WTC11 (cell line): ENCODE results near the gene OR6N2. TPM values are rescaled to one million over a fixed set of nuclear protein-coding genes. Genes with fewer than 3 reads are reported as not detected.
A peak's percentile ranks its signal among the peaks of the same experiment; 100 is the strongest.

Experiments
- ATAC-seq: fragments of 200-7000 bp; cut with Tn5 transposase; 2 replicates; pipeline ENCODE4 v1.10.0; 2021; ENCODE audit warnings: mild to moderate bottlenecking, moderate library complexity
- CTCF ChIA-PET: fragments of 300-600 bp; sonication (Branson Sonifier 250); formaldehyde crosslinking; loops from one replicate; lab custom pipeline; 2021; ENCODE audit warnings: antibody characterized with exemption; lab: Charles Lee
- POLR2A ChIA-PET: fragments of 350-600 bp; sonication (Branson Sonifier 250); formaldehyde crosslinking; loops from one replicate; lab custom pipeline; 2021; ENCODE audit warnings: antibody characterized with exemption; lab: Charles Lee
- DNase-seq: peaks from one replicate; pipeline ENCODE4 v3.0.0; 2021; ENCODE audit warnings: low spot score
- H3K27ac Mint-ChIP-seq: 2 replicates; pipeline ENCODE4 v1.8.0; 2021; ENCODE audit warnings: mixed read lengths
- H3K27me3 Mint-ChIP-seq: 2 replicates; pipeline ENCODE4 v1.8.0; 2021; ENCODE audit warnings: low read depth, mild to moderate bottlenecking, moderate library complexity, mixed read lengths
- H3K36me3 Mint-ChIP-seq: 2 replicates; pipeline ENCODE4 v1.8.0; 2021; ENCODE audit warnings: mixed read lengths
- H3K4me1 Mint-ChIP-seq: 2 replicates; pipeline ENCODE4 v1.8.0; 2022; ENCODE audit warnings: mixed read lengths
- H3K4me3 Mint-ChIP-seq: 2 replicates; pipeline ENCODE4 v1.8.0; 2021; ENCODE audit warnings: mild to moderate bottlenecking, moderate library complexity, mixed read lengths
- H3K9me3 Mint-ChIP-seq: 2 replicates; pipeline ENCODE4 v1.8.0; 2021; ENCODE audit warnings: mixed read lengths
- CREM ChIP-seq: sonication (generic); formaldehyde crosslinking; IDR thresholded peaks from 2 replicates; pipeline ENCODE4 v1.8.1; 2022; ENCODE audit warnings: mild to moderate bottlenecking, missing genetic modification reagents, moderate library complexity
- ESRRA ChIP-seq: sonication (generic); formaldehyde crosslinking; IDR thresholded peaks from 2 replicates; pipeline ENCODE4 v1.8.1; 2022; ENCODE audit warnings: mild to moderate bottlenecking, missing genetic modification reagents, borderline replicate concordance
- FOXP4 ChIP-seq: sonication (generic); formaldehyde crosslinking; IDR thresholded peaks from 2 replicates; pipeline ENCODE4 v1.8.0; 2022; ENCODE audit warnings: mild to moderate bottlenecking, missing genetic modification reagents
- GABPB1 ChIP-seq: sonication (generic); formaldehyde crosslinking; IDR thresholded peaks from 2 replicates; pipeline ENCODE4 v1.8.1; 2023; ENCODE audit warnings: mild to moderate bottlenecking, missing genetic modification reagents
- GRHL2 ChIP-seq: fragments of 250-450 bp; sonication (Bioruptor Pico); IDR thresholded peaks from 2 replicates; pipeline ENCODE4 v1.8.0; 2022; ENCODE audit warnings: mild to moderate bottlenecking, moderate library complexity; ENCODE audit not compliant: insufficient replicate concordance, severe bottlenecking
- IRF2 ChIP-seq: sonication (generic); formaldehyde crosslinking; IDR thresholded peaks from 2 replicates; pipeline ENCODE4 v1.8.0; 2022; ENCODE audit warnings: low read depth, missing genetic modification reagents, borderline replicate concordance
- JUN ChIP-seq: sonication (generic); formaldehyde crosslinking; IDR thresholded peaks from 2 replicates; pipeline ENCODE4 v1.8.0; 2023; ENCODE audit warnings: mild to moderate bottlenecking, missing genetic modification reagents
- KAT7 ChIP-seq: sonication (generic); formaldehyde crosslinking; IDR thresholded peaks from 2 replicates; pipeline ENCODE4 v1.8.1; 2023; ENCODE audit warnings: missing genetic modification reagents, mild to moderate bottlenecking, borderline replicate concordance
- MYBL2 ChIP-seq: sonication (generic); formaldehyde crosslinking; IDR thresholded peaks from 2 replicates; pipeline ENCODE4 v1.8.1; 2023; ENCODE audit warnings: mild to moderate bottlenecking, moderate library complexity, missing genetic modification reagents
- OVOL2 ChIP-seq: fragments of 250-450 bp; sonication (Bioruptor Pico); IDR thresholded peaks from 2 replicates; pipeline ENCODE4 v1.9.0; 2021; ENCODE audit warnings: mild to moderate bottlenecking, borderline replicate concordance
- PRDM15 ChIP-seq: sonication (generic); formaldehyde crosslinking; IDR thresholded peaks from 2 replicates; pipeline ENCODE4 v1.8.0; 2022; ENCODE audit warnings: missing genetic modification reagents
- PRRX2 ChIP-seq: fragments of 250-450 bp; sonication (Bioruptor Pico); IDR thresholded peaks from 2 replicates; pipeline ENCODE4 v1.8.0; 2021; ENCODE audit warnings: mild to moderate bottlenecking
- TCF7 ChIP-seq: sonication (generic); formaldehyde crosslinking; IDR thresholded peaks from 2 replicates; pipeline ENCODE4 v1.8.0; 2022; ENCODE audit warnings: mild to moderate bottlenecking, low read depth, missing genetic modification reagents, moderate library complexity
- ZNF121 ChIP-seq: sonication (generic); formaldehyde crosslinking; IDR thresholded peaks from 2 replicates; pipeline ENCODE4 v1.8.0; 2023; ENCODE audit warnings: missing genetic modification reagents
- ZNF396 ChIP-seq: fragments of 250-450 bp; sonication (Bioruptor Pico); IDR thresholded peaks from 2 replicates; pipeline ENCODE4 v1.8.0; 2021; ENCODE audit warnings: mild to moderate bottlenecking, moderate library complexity, borderline replicate concordance
- ZNF671 ChIP-seq: fragments of 250-450 bp; sonication (Bioruptor Pico); IDR thresholded peaks from 2 replicates; pipeline ENCODE4 v1.8.0; 2021; ENCODE audit warnings: mild to moderate bottlenecking
- total RNA-seq: library from RNA; stranded (reverse); gene quantifications from 3 replicates; pipeline ENCODE4 v1.2.3, GENCODE V29; 2021
- TF ChIP-seq, protein P1 (sequence below): fragments of 200-600 bp; IDR thresholded peaks from 2 replicates; pipeline ENCODE4 v1.8.0; 2022; ENCODE audit warnings: antibody characterized with exemption
- TF ChIP-seq, protein P2 (sequence below): sonication (generic); formaldehyde crosslinking; conservative IDR thresholded peaks from 2 replicates; pipeline ENCODE4 v1.8.1; 2023; ENCODE audit warnings: mild to moderate bottlenecking, low read depth, missing genetic modification reagents, moderate library complexity

OR6N2 gene
- total RNA-seq, 1 experiment from 2014 or later = not detected

DNA sequence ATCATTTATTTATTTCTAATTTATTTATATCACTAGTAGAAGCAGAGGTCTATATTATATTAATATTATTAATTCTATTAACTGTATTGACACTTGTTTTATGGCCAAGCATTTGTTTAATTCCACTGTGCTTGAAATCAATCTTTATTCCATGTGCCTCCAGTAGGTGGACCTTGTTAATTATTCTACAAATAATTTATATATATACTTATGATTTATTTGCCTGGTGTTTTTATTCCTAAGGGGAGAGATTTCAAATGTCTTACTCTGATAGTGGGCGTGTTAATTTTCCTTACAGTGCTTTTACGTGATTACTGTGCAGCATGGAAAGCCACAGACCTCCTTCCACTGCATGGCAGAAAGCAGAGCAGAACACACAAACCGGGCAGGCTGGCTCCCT lies 17.5 kb upstream of the OR6N2 start:
- peaks cover 12% of the 10 kb centered on the region for H3K4me1 Mint-ChIP-seq
- no peaks in the 10 kb centered on the region for H3K9me3 Mint-ChIP-seq
- no peak overlapping the region for H3K4me3 Mint-ChIP-seq
- no peaks in the 10 kb centered on the region; the same call in 1 of the 2 replicates for H3K27me3 Mint-ChIP-seq
- H3K27ac Mint-ChIP-seq = no peak overlapping the region
- no peak for TF ChIP-seq ZNF396 (CRISPR knock-in tag)
- no peak for TF ChIP-seq ZNF671 (CRISPR knock-in tag)
- no peak for TF ChIP-seq KAT7 (CRISPR knock-in tag)
- TF ChIP-seq GRHL2 (CRISPR knock-in tag) = no peak
- no peak for TF ChIP-seq PRDM15
- TF ChIP-seq JUN = no peak
- TF ChIP-seq, protein P1, sequence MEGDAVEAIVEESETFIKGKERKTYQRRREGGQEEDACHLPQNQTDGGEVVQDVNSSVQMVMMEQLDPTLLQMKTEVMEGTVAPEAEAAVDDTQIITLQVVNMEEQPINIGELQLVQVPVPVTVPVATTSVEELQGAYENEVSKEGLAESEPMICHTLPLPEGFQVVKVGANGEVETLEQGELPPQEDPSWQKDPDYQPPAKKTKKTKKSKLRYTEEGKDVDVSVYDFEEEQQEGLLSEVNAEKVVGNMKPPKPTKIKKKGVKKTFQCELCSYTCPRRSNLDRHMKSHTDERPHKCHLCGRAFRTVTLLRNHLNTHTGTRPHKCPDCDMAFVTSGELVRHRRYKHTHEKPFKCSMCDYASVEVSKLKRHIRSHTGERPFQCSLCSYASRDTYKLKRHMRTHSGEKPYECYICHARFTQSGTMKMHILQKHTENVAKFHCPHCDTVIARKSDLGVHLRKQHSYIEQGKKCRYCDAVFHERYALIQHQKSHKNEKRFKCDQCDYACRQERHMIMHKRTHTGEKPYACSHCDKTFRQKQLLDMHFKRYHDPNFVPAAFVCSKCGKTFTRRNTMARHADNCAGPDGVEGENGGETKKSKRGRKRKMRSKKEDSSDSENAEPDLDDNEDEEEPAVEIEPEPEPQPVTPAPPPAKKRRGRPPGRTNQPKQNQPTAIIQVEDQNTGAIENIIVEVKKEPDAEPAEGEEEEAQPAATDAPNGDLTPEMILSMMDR = no peak
- ChIA-PET POLR2A (no interaction called here), CTCF (no interaction called here)
- no peaks in the 10 kb centered on the region for H3K36me3 Mint-ChIP-seq
- no peak for ATAC-seq
- no peak for DNase-seq

DNA sequence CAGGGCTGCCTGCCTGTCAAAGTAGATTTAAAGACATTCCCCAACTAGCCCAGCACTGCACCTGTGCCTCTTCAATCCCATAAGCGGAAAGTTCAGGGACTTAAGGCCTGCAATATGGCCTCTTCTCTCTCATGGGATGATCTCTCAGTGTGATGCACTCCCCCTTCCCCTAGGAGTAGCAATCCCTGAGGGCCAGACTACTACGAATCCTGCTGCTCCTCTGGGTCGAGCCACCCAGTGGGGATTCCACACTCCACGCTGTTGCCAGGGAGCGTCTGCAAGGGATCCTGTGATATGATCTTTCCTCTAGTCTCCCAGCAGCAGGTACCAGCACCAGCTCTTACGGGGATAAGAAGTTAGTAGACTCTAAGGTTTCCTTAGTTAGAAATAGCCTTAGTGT lies 13.2 kb upstream of the OR6N2 start:
- Mint-ChIP-seq H3K4me1 (peaks cover 12% of the 10 kb centered on the region), H3K4me3 (no peak overlapping the region), H3K9me3 (no peaks in the 10 kb centered on the region; the same call in 1 of the 2 replicates), H3K27ac (no peak overlapping the region), H3K27me3 (no peaks in the 10 kb centered on the region), H3K36me3 (no peaks in the 10 kb centered on the region)
- DNase-seq (no peak), ATAC-seq (peak; percentile 24)
- POLR2A ChIA-PET = no interaction called here
- TF ChIP-seq OVOL2 (CRISPR knock-in tag) (no peak), FOXP4 (CRISPR knock-in tag) (no peak), CREM (CRISPR knock-in tag) (no peak), IRF2 (CRISPR knock-in tag) (no peak), GRHL2 (CRISPR knock-in tag) (no peak), MYBL2 (CRISPR knock-in tag) (no peak), TCF7 (CRISPR knock-in tag) (no peak), PRRX2 (no peak), GABPB1 (CRISPR knock-in tag) (no peak), ESRRA (CRISPR knock-in tag) (no peak), ZNF121 (CRISPR knock-in tag) (no peak)
- TF ChIP-seq, protein P2, sequence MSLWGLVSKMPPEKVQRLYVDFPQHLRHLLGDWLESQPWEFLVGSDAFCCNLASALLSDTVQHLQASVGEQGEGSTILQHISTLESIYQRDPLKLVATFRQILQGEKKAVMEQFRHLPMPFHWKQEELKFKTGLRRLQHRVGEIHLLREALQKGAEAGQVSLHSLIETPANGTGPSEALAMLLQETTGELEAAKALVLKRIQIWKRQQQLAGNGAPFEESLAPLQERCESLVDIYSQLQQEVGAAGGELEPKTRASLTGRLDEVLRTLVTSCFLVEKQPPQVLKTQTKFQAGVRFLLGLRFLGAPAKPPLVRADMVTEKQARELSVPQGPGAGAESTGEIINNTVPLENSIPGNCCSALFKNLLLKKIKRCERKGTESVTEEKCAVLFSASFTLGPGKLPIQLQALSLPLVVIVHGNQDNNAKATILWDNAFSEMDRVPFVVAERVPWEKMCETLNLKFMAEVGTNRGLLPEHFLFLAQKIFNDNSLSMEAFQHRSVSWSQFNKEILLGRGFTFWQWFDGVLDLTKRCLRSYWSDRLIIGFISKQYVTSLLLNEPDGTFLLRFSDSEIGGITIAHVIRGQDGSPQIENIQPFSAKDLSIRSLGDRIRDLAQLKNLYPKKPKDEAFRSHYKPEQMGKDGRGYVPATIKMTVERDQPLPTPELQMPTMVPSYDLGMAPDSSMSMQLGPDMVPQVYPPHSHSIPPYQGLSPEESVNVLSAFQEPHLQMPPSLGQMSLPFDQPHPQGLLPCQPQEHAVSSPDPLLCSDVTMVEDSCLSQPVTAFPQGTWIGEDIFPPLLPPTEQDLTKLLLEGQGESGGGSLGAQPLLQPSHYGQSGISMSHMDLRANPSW = no peak
- CTCF ChIA-PET = interaction anchor here (0.8 to 2.4 kb wide), 11 partner anchors 13 to 279 kb away, joined by 3 to 12 read pairs (median 4); no protein-coding TSS in a partner anchor
